Subcutaneous abdominal adipose tissue (tissue), 5 donors: ENCODE data around the gene MORC1.
"Not testable (repeated sequence)": the region's sequence is repeated elsewhere in the genome, so short reads cannot be mapped to it uniquely, and the experiment has no call there.

Experiments used
- H3K27ac ChIP-seq: one replicate; pipeline ENCODE4 v1.7.0; 2013; ENCODE audit warnings: low read depth, mild to moderate bottlenecking, inconsistent platforms, low read length, moderate library complexity
- H3K27me3 ChIP-seq, 5 donors: one replicate each; pipeline ENCODE4 v1.7.0; 2013; ENCODE audit warnings: low read length in 5 of 5, inconsistent platforms in 1 of 5; ENCODE audit not compliant: control insufficient read depth in 5 of 5, insufficient read depth in 4 of 5
- H3K36me3 ChIP-seq, 5 donors: one replicate each; pipeline ENCODE4 v1.7.0; 2013; ENCODE audit warnings: low read length in 5 of 5; ENCODE audit not compliant: control insufficient read depth in 5 of 5, insufficient read depth in 5 of 5
- H3K4me1 ChIP-seq, 5 donors: one replicate each; pipeline ENCODE4 v1.7.0; 2013; ENCODE audit warnings: low read length in 5 of 5, mild to moderate bottlenecking in 3 of 5, moderate library complexity in 1 of 5; ENCODE audit not compliant: control insufficient read depth in 5 of 5, insufficient read depth in 5 of 5
- H3K4me3 ChIP-seq, 5 donors: one replicate each; pipeline ENCODE4 v1.7.0; 2013; ENCODE audit warnings: low read length in 5 of 5, low read depth in 1 of 5
- H3K9ac ChIP-seq, 5 donors: one replicate each; pipeline ENCODE4 v1.7.0; 2013; ENCODE audit warnings: low read length in 5 of 5, mild to moderate bottlenecking in 4 of 5, moderate library complexity in 3 of 5
- H3K9me3 ChIP-seq, 5 donors: one replicate each; pipeline ENCODE4 v1.7.0; 2013; ENCODE audit warnings: low read length in 5 of 5; ENCODE audit not compliant: control insufficient read depth in 5 of 5
- donor health status: healthy.
- donor health status: healthy.
- donor health status: healthy.
- donor health status: healthy.
- donor health status: healthy.

Gene MORC1

DNA sequence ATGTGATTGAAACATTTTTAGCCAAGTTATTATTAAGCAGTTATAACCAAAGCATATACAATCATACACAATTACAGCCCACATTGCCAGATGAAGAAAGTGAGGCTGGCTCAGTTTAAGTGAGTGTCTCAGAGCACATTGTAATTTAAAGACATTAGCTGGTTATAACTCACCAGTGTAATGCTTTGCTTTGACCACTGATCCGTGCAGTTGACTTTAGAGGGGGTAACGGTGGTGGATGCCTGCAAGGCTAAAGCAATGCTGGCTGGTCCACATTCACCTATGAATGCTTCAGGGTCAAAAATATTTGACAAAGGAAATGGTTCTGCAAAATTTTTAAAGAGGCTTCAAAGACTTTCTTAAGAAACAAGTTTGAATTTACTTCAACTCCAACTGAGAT is 19.8 kb upstream of the MORC1 start:
- no peak overlapping the region for H3K9ac ChIP-seq
- H3K27me3 ChIP-seq, result no peaks in the 10 kb centered on the region
- H3K27ac ChIP-seq, result no peak overlapping the region
- H3K4me1 ChIP-seq, result no peaks in the 10 kb centered on the region
- H3K4me3 ChIP-seq, result no peak overlapping the region
- no peaks in the 10 kb centered on the region for H3K36me3 ChIP-seq
- no peaks in the 10 kb centered on the region for H3K9me3 ChIP-seq

GRCh38 chr3:109136523-109136922 is 18.6 kb upstream of the MORC1 start, which contains the start of gene C3orf85:
TSS of gene C3orf85 (plus strand) at chr3:109136719. CDS start at chr3:109136848, 129 bp downstream.
- no peaks in the 10 kb centered on the region for H3K27me3 ChIP-seq
- no peaks in the 10 kb centered on the region for H3K36me3 ChIP-seq
- no peak within 1 kb of the TSS for H3K27ac ChIP-seq
- H3K4me3 ChIP-seq, result no peak within 1 kb of the TSS
- H3K9me3 ChIP-seq, result no peaks in the 10 kb centered on the region
- H3K4me1 ChIP-seq, result no peaks in the 10 kb centered on the region
- H3K9ac ChIP-seq, result no peak within 1 kb of the TSS

GRCh38 chr3:109133474-109133816 is 15.5 kb upstream of the MORC1 start:
- not testable (repeated sequence) for H3K27ac ChIP-seq, H3K4me3 ChIP-seq, H3K9me3 ChIP-seq, H3K27me3 ChIP-seq, H3K36me3 ChIP-seq, H3K9ac ChIP-seq, H3K4me1 ChIP-seq

DNA sequence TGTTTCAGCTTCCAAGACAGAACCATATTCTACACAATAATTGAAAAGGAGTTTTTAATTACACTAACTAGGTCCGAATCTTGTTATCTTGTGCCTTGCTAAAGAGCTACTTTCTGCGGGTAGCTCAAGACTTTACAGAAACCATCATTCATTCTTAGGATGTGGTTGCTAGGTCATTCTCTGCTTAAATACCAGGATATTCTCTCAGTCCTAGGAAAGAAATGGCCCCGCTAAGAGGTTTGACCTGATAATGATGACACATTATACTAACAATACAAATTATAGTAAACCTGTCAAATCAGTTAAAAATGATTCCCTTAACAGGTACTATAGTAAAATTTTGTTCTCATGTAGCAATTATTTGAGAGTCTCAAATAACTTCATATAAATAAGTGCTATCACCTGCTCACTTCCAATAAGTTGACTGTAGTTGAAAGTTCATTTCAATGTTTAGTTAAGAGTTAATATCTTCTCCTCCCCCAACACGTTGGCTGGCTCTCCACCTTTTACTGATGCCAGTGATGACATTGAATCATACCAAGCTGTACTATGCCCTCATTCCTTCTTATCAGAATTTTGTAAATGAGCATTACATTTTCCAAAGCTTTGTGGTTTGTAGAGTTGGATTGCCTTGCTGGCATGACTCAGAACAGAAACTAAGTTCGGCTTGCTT is 15.0 kb upstream of the MORC1 start:
- Histone ChIP-seq H3K9me3 (no peaks in the 10 kb centered on the region), H3K36me3 (no peaks in the 10 kb centered on the region), H3K9ac (no peak overlapping the region), H3K4me3 (no peak overlapping the region), H3K27ac (no peak overlapping the region), H3K4me1 (no peaks in the 10 kb centered on the region), H3K27me3 (no peaks in the 10 kb centered on the region)

GRCh38 chr3:109131276-109131675 is 13.3 kb upstream of the MORC1 start:
- no peak overlapping the region for H3K27ac ChIP-seq
- H3K27me3 ChIP-seq, result no peaks in the 10 kb centered on the region
- no peak overlapping the region for H3K4me3 ChIP-seq
- H3K9ac ChIP-seq, result no peak overlapping the region
- H3K36me3 ChIP-seq, result no peaks in the 10 kb centered on the region
- H3K4me1 ChIP-seq, result no peaks in the 10 kb centered on the region
- no peaks in the 10 kb centered on the region for H3K9me3 ChIP-seq

GRCh38 chr3:109127553-109127952 is 9.6 kb upstream of the MORC1 start:
- Histone ChIP-seq H3K4me1 (no peaks in the 10 kb centered on the region), H3K27ac (no peak overlapping the region), H3K9me3 (no peaks in the 10 kb centered on the region), H3K27me3 (no peaks in the 10 kb centered on the region), H3K9ac (no peak overlapping the region), H3K36me3 (no peaks in the 10 kb centered on the region), H3K4me3 (no peak overlapping the region)

DNA sequence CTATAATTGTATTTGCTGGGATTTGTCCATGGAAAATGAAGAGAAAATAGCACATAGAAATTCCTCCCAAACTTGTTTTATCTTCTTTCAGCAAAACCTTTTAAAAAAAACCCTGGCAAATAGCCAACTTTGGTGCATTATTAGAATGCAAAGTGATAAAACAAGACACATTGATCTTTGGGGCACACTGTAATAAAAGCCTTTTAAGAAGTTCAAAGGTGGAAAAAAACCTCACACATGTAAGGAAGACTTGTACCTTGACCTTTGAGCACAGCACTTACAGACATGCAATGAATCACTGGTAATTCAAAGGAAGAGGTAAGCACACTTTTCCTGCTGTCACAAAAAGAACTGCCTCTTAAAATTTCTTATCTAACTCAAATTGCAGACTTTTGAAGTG is 8.0 kb upstream of the MORC1 start:
- no peak overlapping the region for H3K27ac ChIP-seq
- H3K4me3 ChIP-seq, result no peak overlapping the region
- H3K9ac ChIP-seq, result no peak overlapping the region
- H3K9me3 ChIP-seq, result no peaks in the 10 kb centered on the region
- H3K36me3 ChIP-seq, result no peaks in the 10 kb centered on the region
- no peaks in the 10 kb centered on the region for H3K4me1 ChIP-seq
- no peaks in the 10 kb centered on the region for H3K27me3 ChIP-seq

DNA sequence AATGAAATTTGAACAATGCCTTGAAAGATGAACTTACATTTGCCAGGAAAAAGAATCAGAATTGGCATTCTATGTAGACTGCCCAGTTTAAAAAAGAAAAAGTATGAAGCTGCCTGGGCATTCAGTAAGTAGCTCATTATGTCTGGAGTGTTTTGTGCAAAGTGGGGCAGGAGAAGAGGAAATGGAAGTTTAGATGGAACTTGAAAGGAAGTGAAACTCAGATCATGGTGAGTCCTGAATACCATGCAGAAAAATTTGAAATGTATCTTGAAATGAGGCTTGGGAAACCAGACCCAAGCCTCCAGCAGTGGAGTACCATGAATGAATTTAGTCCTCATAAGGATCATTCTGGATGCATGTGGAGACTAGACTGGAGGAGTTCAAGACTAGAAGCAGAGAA is 4.8 kb upstream of the MORC1 start:
- H3K9ac ChIP-seq, result no peak overlapping the region
- no peak overlapping the region for H3K4me3 ChIP-seq
- no peaks in the 10 kb centered on the region for H3K9me3 ChIP-seq
- H3K27ac ChIP-seq, result no peak overlapping the region
- H3K4me1 ChIP-seq, result no peaks in the 10 kb centered on the region
- no peaks in the 10 kb centered on the region for H3K27me3 ChIP-seq
- no peaks in the 10 kb centered on the region for H3K36me3 ChIP-seq

DNA sequence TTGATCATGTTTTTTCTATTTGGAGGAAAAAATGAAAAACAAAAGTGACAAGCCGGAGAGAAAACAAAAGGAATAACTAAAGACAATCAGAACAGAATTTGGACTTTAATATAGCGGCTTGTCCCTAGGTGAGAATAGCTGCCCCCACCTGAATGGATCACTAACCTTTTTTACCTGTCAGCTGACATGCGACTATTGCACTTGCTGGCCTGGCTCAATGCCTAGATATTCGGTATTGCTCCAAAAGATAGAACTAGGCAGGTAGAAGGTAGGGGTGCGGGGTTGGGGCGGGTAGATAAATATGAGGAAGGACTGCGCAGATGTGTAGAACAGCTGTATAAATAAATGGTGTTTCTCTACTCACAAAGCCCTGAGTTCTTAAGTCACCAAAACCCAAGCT is 650 bp upstream of the MORC1 start:
- no peaks in the 10 kb centered on the region for H3K4me1 ChIP-seq
- no peaks in the 10 kb centered on the region for H3K36me3 ChIP-seq
- no peak overlapping the region for H3K4me3 ChIP-seq
- no peak overlapping the region for H3K9ac ChIP-seq
- H3K27ac ChIP-seq, result no peak overlapping the region
- H3K27me3 ChIP-seq, result no peaks in the 10 kb centered on the region
- no peaks in the 10 kb centered on the region for H3K9me3 ChIP-seq

DNA sequence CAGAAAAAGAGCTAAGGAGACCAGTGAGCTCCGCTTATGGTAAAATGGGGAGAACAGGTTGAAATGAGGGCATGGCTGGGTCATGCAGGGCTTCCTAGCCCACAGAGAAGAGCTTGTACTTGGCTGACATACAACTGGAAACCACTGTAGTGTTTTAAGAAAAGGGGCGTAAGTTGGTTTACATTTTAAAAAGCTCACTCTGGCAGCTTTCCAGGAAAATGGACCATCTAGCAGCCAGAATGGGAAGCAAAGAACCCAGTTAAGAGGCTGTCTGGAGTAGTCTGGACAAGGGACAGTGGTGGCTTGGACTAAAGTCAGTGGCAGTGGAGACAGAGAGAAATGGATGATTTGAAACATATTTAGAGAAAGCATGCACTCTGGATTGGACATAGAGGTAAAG is 1.9 kb downstream of the MORC1 start:
- H3K9ac ChIP-seq, result no peak overlapping the region
- H3K4me1 ChIP-seq, result no peaks in the 10 kb centered on the region
- H3K36me3 ChIP-seq, result no peaks in the 10 kb centered on the region
- no peak overlapping the region for H3K4me3 ChIP-seq
- no peak overlapping the region for H3K27ac ChIP-seq
- H3K9me3 ChIP-seq, result no peaks in the 10 kb centered on the region
- no peaks in the 10 kb centered on the region for H3K27me3 ChIP-seq

DNA sequence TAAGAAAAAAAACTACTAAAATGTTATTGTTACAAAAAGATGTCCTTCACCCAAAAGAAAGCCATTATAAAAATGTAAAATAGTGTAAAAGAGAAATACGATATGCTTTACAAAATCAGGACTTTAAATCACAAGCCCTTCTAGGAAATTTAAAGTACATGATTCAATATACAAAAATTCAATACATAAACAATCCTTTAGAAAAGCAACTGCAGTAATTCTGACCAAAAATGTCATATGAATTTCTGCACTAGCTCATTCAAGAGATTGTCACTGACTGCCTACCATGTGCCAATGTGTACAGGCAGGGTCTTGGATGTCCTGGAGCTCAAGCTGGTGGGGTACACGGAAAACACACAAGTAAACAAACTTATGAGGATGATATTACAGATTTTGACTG is 2.5 kb downstream of the MORC1 start:
- Histone ChIP-seq H3K4me1 (no peaks in the 10 kb centered on the region), H3K36me3 (no peaks in the 10 kb centered on the region), H3K4me3 (no peak overlapping the region), H3K27ac (no peak overlapping the region), H3K27me3 (no peaks in the 10 kb centered on the region), H3K9me3 (no peaks in the 10 kb centered on the region), H3K9ac (no peak overlapping the region)
